Naive B cell (primary cell): Measurements from ENCODE around the gene RSPH3. TPM values are rescaled to one million over a fixed set of nuclear protein-coding genes. Genes with fewer than 3 reads are reported as not detected.
A peak's percentile ranks its signal among the peaks of the same experiment; 100 is the strongest.
"Not testable (repeated sequence)": the region's sequence is repeated elsewhere in the genome, so short reads cannot be mapped to it uniquely, and the experiment has no call there.

ENCODE experiments used
- ATAC-seq, 2 donors: fragments of 150-1000 bp; cut with Tn5 transposase; 2 replicates each; pipeline ENCODE4 v1.10.0; 2021; ENCODE audit warnings: low read depth in 2 of 2, mild to moderate bottlenecking in 2 of 2, moderate library complexity in 2 of 2
- DNase-seq: peaks from one replicate; pipeline ENCODE4 v3.0.0; 2022
- H3K27ac Mint-ChIP-seq, 6 donors: one replicate each; pipeline ENCODE4 v1.8.0; 2020 to 2022; ENCODE audit warnings: mild to moderate bottlenecking in 6 of 6, mixed read lengths in 6 of 6, moderate library complexity in 5 of 6, inconsistent platforms in 2 of 6
- H3K27me3 Mint-ChIP-seq, 3 donors: one replicate each; pipeline ENCODE4 v1.8.0; 2021 to 2022; ENCODE audit warnings: mixed read lengths in 3 of 3, mild to moderate bottlenecking in 1 of 3
- H3K36me3 Mint-ChIP-seq, 2 donors: one replicate each; pipeline ENCODE4 v1.8.0; 2020 to 2022; ENCODE audit warnings: mixed read lengths in 2 of 2, inconsistent platforms in 1 of 2, mild to moderate bottlenecking in 1 of 2
- H3K4me1 Mint-ChIP-seq, 3 donors: one replicate each; pipeline ENCODE4 v1.8.0; 2020 to 2022; ENCODE audit warnings: mixed read lengths in 3 of 3, inconsistent platforms in 1 of 3, mild to moderate bottlenecking in 1 of 3, moderate library complexity in 1 of 3
- H3K4me3 Mint-ChIP-seq, 8 donors: one replicate each; pipeline ENCODE4 v1.8.0; 2020 to 2022; ENCODE audit warnings: mild to moderate bottlenecking in 8 of 8, mixed read lengths in 8 of 8, moderate library complexity in 8 of 8, inconsistent platforms in 2 of 8
- H3K9me3 Mint-ChIP-seq, 7 donors: one replicate each; pipeline ENCODE4 v1.8.0; 2020 to 2022; ENCODE audit warnings: mixed read lengths in 7 of 7, mild to moderate bottlenecking in 5 of 7, inconsistent platforms in 2 of 7, moderate library complexity in 1 of 7
- polyA plus RNA-seq, 6 donors: library from polyadenylated mRNA; unstranded; fragments of 300-500 nt; fragmentation: Illumina TruSeq; gene quantifications; one replicate each; pipeline ENCODE4 v1.2.3, GENCODE V29; 2021; ENCODE audit warnings: low read depth in 6 of 6

Gene RSPH3
- polyA plus RNA-seq, 6 donors from 2014 or later, result 0.14 to 3.4 (median 2.4) TPM

DNA sequence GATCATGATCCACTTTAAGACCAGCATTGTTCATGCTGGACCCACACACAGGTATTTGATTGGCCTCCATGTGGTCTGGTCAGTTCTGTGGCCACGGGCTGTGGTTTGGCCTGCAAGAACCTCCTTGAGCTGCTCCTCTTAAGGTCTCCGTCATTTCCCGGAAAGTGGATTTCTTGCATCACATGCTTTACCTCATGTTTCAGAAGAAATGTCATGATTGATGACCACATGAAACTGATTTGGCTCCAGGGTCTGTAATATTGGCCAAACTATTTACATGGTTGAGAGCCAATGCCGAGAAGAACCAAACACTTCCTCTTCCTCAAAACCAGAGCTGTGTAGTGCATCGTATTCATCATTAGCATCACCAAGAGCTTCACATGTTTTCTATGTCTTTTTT is 13.2 kb upstream of the RSPH3 start:
- Mint-ChIP-seq H3K27me3 (no peaks in the 10 kb centered on the region), H3K9me3 (no peaks in the 10 kb centered on the region), H3K36me3 (peaks cover 0 to 4% of the 10 kb centered on the region in 2 donors), H3K4me3 (peak overlapping the region in 3 of 8 donors; percentile 25 to 55 (median 54)), H3K27ac (peak overlapping the region; percentile 39 to 93 (median 79)), H3K4me1 (peaks cover 26 to 44% (median 32%) of the 10 kb centered on the region in 3 donors)
- ATAC-seq (peak; percentile 84 to 87), DNase-seq (peak; percentile 45)

DNA sequence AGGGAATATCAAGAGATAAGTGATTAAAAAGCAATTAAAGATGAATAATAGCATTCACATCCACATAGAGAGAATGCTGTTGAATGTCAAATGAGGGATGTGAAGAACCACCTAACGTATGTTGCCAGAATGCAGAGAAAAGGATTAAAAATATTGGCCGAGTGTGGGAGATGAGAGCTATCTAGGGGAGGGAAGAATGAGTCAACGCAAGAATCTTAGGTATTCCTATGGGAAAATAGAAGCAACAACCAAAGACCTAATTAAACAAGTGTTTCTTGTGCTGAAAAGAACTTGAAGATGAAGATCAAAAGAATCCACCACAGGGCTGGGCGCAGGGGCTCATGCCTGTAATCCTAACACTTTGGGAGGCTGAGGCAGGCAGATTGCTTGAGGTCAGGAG is 12.2 kb upstream of the RSPH3 start:
- H3K4me1 Mint-ChIP-seq, result peaks cover 23 to 42% (median 32%) of the 10 kb centered on the region in 3 donors

GRCh38 chr6:159010037-159010612 is 10.1 kb upstream of the RSPH3 start:
- not testable (repeated sequence) for DNase-seq, H3K36me3 Mint-ChIP-seq, H3K9me3 Mint-ChIP-seq, H3K27me3 Mint-ChIP-seq, ATAC-seq
- Mint-ChIP-seq H3K4me3 (peak overlapping the region in 1 of 8 donors; percentile 15), H3K4me1 (peaks cover 23 to 42% (median 32%) of the 10 kb centered on the region in 3 donors), H3K27ac (peak overlapping the region in 2 of 6 donors; percentile 9 to 77)

More for the DNA sequence above, 12.2 kb upstream of the RSPH3 start:
- Mint-ChIP-seq H3K27ac (peak overlapping the region in 5 of 6 donors; percentile 33 to 91 (median 68)), H3K27me3 (no peaks in the 10 kb centered on the region), H3K4me3 (peak overlapping the region in 1 of 8 donors; percentile 22), H3K9me3 (no peaks in the 10 kb centered on the region), H3K36me3 (peaks cover 0 to 4% of the 10 kb centered on the region in 2 donors)
- ATAC-seq (no peak), DNase-seq (no peak)

- no peaks in the 10 kb centered on the region for H3K9me3 Mint-ChIP-seq
- peak; percentile 51 for DNase-seq
- peak overlapping the region in 2 of 6 donors; percentile 29 to 75 for H3K27ac Mint-ChIP-seq
- H3K4me3 Mint-ChIP-seq, result peak overlapping the region in 1 of 8 donors; percentile 22
- peaks cover 4 to 9% of the 10 kb centered on the region in 2 donors for H3K36me3 Mint-ChIP-seq
- peak; percentile 57 to 69 for ATAC-seq
- H3K4me1 Mint-ChIP-seq, result peaks cover 32 to 41% (median 32%) of the 10 kb centered on the region in 3 donors
- no peaks in the 10 kb centered on the region for H3K27me3 Mint-ChIP-seq
Observed at GRCh38 chr6:159008656-159009288, 8.8 kb upstream of the RSPH3 start.

DNA sequence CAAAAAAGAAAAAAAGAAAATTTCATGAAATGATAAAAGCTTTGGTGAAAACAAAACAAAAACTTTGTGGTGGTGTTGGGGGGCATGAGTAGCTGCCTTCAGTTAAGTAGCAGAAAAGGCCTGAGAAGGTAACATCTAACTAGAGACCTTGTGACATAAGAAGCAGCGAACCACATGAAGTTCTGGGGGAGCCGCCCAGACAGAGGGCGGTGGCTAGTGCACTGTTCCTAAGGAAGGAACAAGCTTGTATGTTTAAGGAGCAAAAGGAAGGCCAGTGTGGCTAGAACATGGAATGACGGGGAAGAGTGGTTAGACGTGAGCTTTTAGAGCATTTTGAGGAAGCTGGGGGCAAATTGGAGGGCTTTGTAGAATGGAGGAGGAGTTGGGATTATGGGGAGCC is 7.5 kb upstream of the RSPH3 start:
- no peaks in the 10 kb centered on the region for H3K27me3 Mint-ChIP-seq
- ATAC-seq (no peak), DNase-seq (no peak)
- H3K27ac Mint-ChIP-seq, result peak overlapping the region in 2 of 6 donors; percentile 9 to 66
- peaks cover 0 to 9% of the 10 kb centered on the region in 2 donors for H3K36me3 Mint-ChIP-seq
- H3K4me3 Mint-ChIP-seq, result no peak overlapping the region
- H3K9me3 Mint-ChIP-seq, result no peaks in the 10 kb centered on the region
- H3K4me1 Mint-ChIP-seq, result peaks cover 29 to 31% (median 29%) of the 10 kb centered on the region in 3 donors

- H3K4me3 Mint-ChIP-seq, result no peak overlapping the region
- peaks cover 0 to 9% of the 10 kb centered on the region in 2 donors for H3K36me3 Mint-ChIP-seq
- H3K27me3 Mint-ChIP-seq, result no peaks in the 10 kb centered on the region
- peaks cover 23 to 27% (median 27%) of the 10 kb centered on the region in 3 donors for H3K4me1 Mint-ChIP-seq
- DNase-seq, result no peak
- no peaks in the 10 kb centered on the region for H3K9me3 Mint-ChIP-seq
- ATAC-seq, result no peak
- H3K27ac Mint-ChIP-seq, result peak overlapping the region in 1 of 6 donors; percentile 17
Observed at GRCh38 chr6:159005436-159005835, 5.4 kb upstream of the RSPH3 start.

GRCh38 chr6:159004592-159004991 is 4.6 kb upstream of the RSPH3 start:
- ATAC-seq (no peak), DNase-seq (no peak)
- no peaks in the 10 kb centered on the region for H3K27me3 Mint-ChIP-seq
- H3K4me3 Mint-ChIP-seq, result peak overlapping the region in 1 of 8 donors; percentile 5
- peaks cover 19 to 26% (median 25%) of the 10 kb centered on the region in 3 donors for H3K4me1 Mint-ChIP-seq
- H3K9me3 Mint-ChIP-seq, result no peaks in the 10 kb centered on the region
- peaks cover 0 to 9% of the 10 kb centered on the region in 2 donors for H3K36me3 Mint-ChIP-seq
- H3K27ac Mint-ChIP-seq, result peak overlapping the region in 2 of 6 donors; percentile 8 to 29

DNA sequence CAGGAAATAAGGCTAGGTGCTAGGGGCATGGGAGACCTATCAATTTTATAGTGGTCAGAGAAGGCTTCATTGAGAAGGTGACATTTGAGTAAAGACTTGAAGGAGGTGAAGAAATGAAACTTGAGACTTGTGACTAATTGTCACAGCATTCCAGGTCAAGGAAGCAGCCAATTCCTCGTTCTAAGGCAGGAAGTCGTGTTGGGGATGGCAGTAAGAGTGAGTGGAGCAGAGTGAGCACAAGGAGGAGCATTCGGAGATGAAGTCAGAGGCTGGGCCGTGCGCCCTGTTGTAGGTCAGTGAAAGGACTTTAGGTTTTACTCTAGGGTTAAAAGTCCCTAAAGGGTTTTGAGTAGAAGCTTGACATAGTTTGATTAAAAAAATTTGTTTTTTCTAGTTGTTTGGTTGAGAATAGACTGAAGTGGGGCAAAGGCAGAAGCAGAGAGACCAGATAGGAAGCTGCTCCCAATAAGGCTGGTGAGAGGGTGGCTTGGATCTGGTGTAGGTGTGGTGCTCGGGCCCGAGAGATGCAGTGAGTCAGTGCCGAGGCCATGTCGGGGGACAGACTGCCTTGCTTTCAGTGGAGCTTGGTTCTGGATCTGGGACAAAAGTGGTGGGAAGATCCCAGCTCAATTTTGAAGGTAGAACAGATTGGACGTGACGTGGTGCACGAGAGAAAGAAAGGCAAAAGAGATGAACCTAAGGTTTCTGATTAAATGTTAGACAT is 2.6 kb upstream of the RSPH3 start:
- DNase-seq (no peak), ATAC-seq (no peak)
- Mint-ChIP-seq H3K27ac (peak overlapping the region in 4 of 6 donors; percentile 11 to 88 (median 50)), H3K4me3 (peak overlapping the region in 1 of 8 donors; percentile 97), H3K4me1 (peaks cover 24 to 33% (median 27%) of the 10 kb centered on the region in 3 donors), H3K36me3 (peaks cover 0 to 9% of the 10 kb centered on the region in 2 donors), H3K27me3 (no peaks in the 10 kb centered on the region), H3K9me3 (no peaks in the 10 kb centered on the region)

DNA sequence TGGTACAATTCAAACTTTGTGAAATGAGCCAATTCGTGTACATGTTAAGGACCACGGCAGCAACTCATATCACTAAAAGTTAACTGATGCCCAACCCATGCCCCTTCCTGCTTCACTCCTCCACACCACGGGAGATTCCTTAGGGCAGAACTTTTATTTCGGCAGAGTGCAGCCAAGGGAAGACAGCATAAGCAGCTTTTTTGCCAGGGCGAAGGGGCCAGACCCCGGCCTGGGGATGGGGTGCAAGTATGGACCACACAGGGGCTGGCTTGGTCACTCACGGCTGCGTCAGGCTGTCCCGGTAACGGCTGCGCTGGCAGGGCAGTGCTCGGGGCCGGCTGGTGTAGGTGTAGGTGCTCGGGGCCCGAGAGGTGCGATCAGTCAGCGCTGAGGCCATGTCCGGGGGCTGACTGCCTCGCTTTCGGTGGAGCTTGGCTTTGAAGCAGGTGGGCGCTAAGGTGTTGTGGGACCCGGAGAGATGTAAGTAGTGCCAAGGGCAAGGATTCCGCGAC is 792 bp downstream of the RSPH3 start:
- Mint-ChIP-seq H3K4me1 (peaks cover 24 to 27% (median 27%) of the 10 kb centered on the region in 3 donors), H3K27me3 (no peaks in the 10 kb centered on the region), H3K27ac (peak overlapping the region; percentile 77 to 97 (median 94)), H3K9me3 (no peaks in the 10 kb centered on the region), H3K4me3 (peak overlapping the region; percentile 93 to 99 (median 97)), H3K36me3 (peaks cover 0 to 5% of the 10 kb centered on the region in 2 donors)
- DNase-seq (no peak), ATAC-seq (peak; percentile 33 to 43)

- no peaks in the 10 kb centered on the region for H3K27me3 Mint-ChIP-seq
- no peaks in the 10 kb centered on the region for H3K36me3 Mint-ChIP-seq
- no peak for DNase-seq
- H3K4me3 Mint-ChIP-seq, result peak overlapping the region in 3 of 8 donors; percentile 5 to 68 (median 9)
- no peak for ATAC-seq
- peaks cover 17 to 24% (median 18%) of the 10 kb centered on the region in 3 donors for H3K4me1 Mint-ChIP-seq
- H3K27ac Mint-ChIP-seq, result peak overlapping the region in 1 of 6 donors; percentile 83
- no peaks in the 10 kb centered on the region for H3K9me3 Mint-ChIP-seq
Observed at GRCh38 chr6:158996856-158997255, 3.1 kb downstream of the RSPH3 start.

- Mint-ChIP-seq H3K9me3 (peaks cover 0 to 12% (median 4%) of the 10 kb centered on the region in 7 donors), H3K4me1 (peaks cover 0 to 3% (median 3%) of the 10 kb centered on the region in 3 donors), H3K36me3 (peaks cover 2 to 11% of the 10 kb centered on the region in 2 donors), H3K4me3 (no peak overlapping the region), H3K27me3 (no peaks in the 10 kb centered on the region), H3K27ac (no peak overlapping the region)
- DNase-seq (no peak), ATAC-seq (no peak)
Observed at GRCh38 chr6:158993639-158994038, 6.4 kb downstream of the RSPH3 start.

DNA sequence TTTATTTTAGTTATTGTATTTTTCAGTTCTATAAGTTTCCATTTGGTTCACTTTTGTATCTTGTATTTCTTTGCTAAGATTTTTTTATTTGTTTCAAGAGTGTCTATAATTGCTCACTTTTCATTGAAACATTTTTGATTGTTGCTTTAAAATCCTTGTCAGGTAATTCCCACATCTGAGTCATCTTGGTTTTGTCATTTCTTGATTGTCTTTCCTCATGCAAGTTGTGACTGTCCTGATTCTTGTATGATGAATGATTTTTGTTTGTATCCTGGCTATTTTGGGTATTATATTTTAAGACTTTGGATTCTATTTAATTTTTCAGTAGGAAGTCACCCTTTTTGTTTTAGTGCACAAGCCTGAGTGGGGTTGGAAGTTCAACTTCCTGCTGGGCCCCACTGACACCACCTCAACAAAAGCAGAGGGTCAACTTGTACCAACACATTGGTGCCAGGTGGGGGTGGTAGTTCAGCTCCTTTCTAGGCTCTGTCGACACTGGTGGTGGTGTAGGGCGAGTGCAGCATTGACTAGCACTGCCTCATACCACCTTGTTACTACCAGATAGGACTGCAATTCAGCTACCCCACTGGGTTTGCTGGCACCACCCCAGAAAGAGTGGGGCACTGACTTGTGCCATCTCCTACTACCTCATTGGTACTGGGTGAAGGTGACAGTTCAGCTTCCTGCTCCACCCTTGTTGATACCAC is 8.8 kb downstream of the RSPH3 start:
- DNase-seq, result no peak
- Mint-ChIP-seq H3K27ac (peak overlapping the region in 1 of 6 donors; percentile 40), H3K9me3 (peaks cover 7 to 22% (median 10%) of the 10 kb centered on the region in 7 donors), H3K36me3 (peaks cover 11 to 18% of the 10 kb centered on the region in 2 donors), H3K4me3 (no peak overlapping the region), H3K27me3 (no peaks in the 10 kb centered on the region), H3K4me1 (peaks cover 0 to 3% (median 0%) of the 10 kb centered on the region in 3 donors)
- no peak for ATAC-seq
